Breast epithelium (tissue), 4 donors: ENCODE data around the gene KRT26. TPM values are rescaled to one million over a fixed set of nuclear protein-coding genes. Genes with fewer than 3 reads are reported as not detected.
"Not testable (repeated sequence)": the region's sequence is repeated elsewhere in the genome, so short reads cannot be mapped to it uniquely, and the experiment has no call there.

Source experiments
- DNase-seq, 2 donors: peaks; one replicate each; pipeline ENCODE4 v3.0.0-alpha.2; 2019; ENCODE audit warnings: low spot score in 2 of 2
- H3K27ac ChIP-seq, 2 donors: fragments of 200-600 bp; sonication (generic) in 1 of 2; one replicate each; pipeline ENCODE4 v1.5.1; 2016 to 2019; ENCODE audit warnings: mild to moderate bottlenecking in 1 of 2
- H3K27me3 ChIP-seq, 2 donors: fragments of 200-600 bp; sonication (generic) in 1 of 2; one replicate each; pipeline versions ENCODE4 v1.5.1 to v1.6.0; 2017 to 2019; ENCODE audit warnings: control low read depth in 1 of 2, mild to moderate bottlenecking in 1 of 2
- H3K36me3 ChIP-seq: fragments of 200-600 bp; one replicate; pipeline ENCODE4 v1.5.1; 2019
- H3K4me1 ChIP-seq, 2 donors: fragments of 200-600 bp; sonication (generic); one replicate each; pipeline ENCODE4 v1.5.1; 2016 to 2019; ENCODE audit warnings: control low read depth in 1 of 2
- H3K4me3 ChIP-seq, 3 donors: fragments of 200-600 bp; sonication (generic); 1 replicate in 2 of 3; 2 replicates in 1 of 3; pipeline ENCODE4 v1.5.1; 2016 to 2019; ENCODE audit warnings: mild to moderate bottlenecking in 3 of 3, moderate library complexity in 2 of 3
- H3K9me3 ChIP-seq, 2 donors: fragments of 200-600 bp; sonication (generic) in 1 of 2; one replicate each; pipeline ENCODE4 v1.5.1; 2016 to 2019; ENCODE audit warnings: control low read depth in 1 of 2
- POLR2A ChIP-seq: fragments of 450-650 bp; IDR thresholded peaks from one replicate; pipeline ENCODE4 v1.6.1; 2016; ENCODE audit warnings: antibody characterized with exemption, mild to moderate bottlenecking, moderate library complexity
- POLR2AphosphoS5 ChIP-seq, 3 donors: sonication (generic); formaldehyde crosslinking; IDR thresholded peaks; one replicate each; pipeline ENCODE4 v1.6.1; 2017; ENCODE audit warnings: antibody characterized with exemption in 3 of 3
- intact Hi-C: fragments of 100-400 bp; cut with DNase I; formaldehyde crosslinking; loops from one replicate; pipeline ENCODE4 v1.15.1; 2023; ENCODE audit warnings: low total_unique reads
- total RNA-seq, 3 donors: library from RNA; depleted of rRNA; stranded (reverse); fragments of >200 nt; gene quantifications; one replicate each; pipeline ENCODE4 v1.1.0, GENCODE V29; 2016
- TF ChIP-seq, protein P1 (sequence below), 3 donors: fragments of 450-650 bp; IDR thresholded peaks; one replicate each; pipeline ENCODE4 v1.5.1; 2016 to 2017; ENCODE audit warnings: antibody characterized with exemption in 3 of 3, mild to moderate bottlenecking in 3 of 3, moderate library complexity in 3 of 3

The KRT26 gene
- total RNA-seq, 3 donors from 2014 or later, result not detected

DNA sequence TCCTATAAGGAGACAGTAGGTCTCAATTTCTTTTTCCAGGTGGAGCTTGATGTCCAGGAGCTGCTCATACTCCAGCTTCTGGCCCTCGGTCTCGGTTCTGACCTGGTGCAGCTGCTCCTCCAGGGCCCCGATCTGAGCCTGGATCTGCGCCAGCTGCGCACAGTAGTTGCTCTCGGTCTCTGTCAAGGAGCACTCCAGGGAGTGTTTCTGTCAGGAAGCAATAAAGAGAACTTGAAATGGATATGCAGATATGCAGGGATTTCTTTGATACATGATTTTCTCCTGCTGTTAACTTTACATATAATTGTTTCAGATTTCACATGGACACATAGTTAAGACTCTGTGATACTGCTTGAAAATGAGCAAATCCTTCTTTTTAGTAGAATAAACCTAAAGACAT is 21.6 kb downstream of the KRT26 start:
- Histone ChIP-seq H3K36me3 (no peaks in the 10 kb centered on the region), H3K9me3 (no peaks in the 10 kb centered on the region), H3K27me3 (peaks cover 0 to 7% of the 10 kb centered on the region in 2 donors), H3K4me3 (no peak overlapping the region), H3K27ac (no peak overlapping the region), H3K4me1 (no peaks in the 10 kb centered on the region)
- intact Hi-C loops, result no loop called here
- TF ChIP-seq, protein P1, sequence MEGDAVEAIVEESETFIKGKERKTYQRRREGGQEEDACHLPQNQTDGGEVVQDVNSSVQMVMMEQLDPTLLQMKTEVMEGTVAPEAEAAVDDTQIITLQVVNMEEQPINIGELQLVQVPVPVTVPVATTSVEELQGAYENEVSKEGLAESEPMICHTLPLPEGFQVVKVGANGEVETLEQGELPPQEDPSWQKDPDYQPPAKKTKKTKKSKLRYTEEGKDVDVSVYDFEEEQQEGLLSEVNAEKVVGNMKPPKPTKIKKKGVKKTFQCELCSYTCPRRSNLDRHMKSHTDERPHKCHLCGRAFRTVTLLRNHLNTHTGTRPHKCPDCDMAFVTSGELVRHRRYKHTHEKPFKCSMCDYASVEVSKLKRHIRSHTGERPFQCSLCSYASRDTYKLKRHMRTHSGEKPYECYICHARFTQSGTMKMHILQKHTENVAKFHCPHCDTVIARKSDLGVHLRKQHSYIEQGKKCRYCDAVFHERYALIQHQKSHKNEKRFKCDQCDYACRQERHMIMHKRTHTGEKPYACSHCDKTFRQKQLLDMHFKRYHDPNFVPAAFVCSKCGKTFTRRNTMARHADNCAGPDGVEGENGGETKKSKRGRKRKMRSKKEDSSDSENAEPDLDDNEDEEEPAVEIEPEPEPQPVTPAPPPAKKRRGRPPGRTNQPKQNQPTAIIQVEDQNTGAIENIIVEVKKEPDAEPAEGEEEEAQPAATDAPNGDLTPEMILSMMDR (IDR thresholded peaks at IDR 0.05), result no peak
- TF ChIP-seq POLR2A, result no peak
- no peak for TF ChIP-seq POLR2AphosphoS5 (IDR thresholded peaks at IDR 0.05)
- no peak for DNase-seq

DNA sequence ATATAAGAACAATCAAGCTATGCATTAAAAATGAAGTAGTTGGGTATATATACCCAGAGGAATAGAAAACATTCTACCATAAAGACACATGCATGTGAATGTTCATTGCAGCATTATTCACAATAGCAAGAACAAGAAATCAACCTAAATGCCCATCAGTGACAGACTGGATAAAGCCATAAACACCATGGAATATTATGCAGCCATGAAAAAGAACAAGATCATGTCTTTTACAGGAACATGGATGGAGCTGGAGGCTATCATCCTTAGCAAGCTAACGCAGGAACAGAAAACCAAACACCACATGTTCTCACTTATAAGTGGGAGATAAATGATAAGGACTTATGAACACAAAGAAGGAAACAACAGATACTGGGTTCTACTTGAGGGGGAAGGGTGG is 23.3 kb downstream of the KRT26 start:
- H3K4me1 ChIP-seq, H3K27ac ChIP-seq, intact Hi-C loops, H3K9me3 ChIP-seq, H3K4me3 ChIP-seq, H3K36me3 ChIP-seq, H3K27me3 ChIP-seq, DNase-seq: not testable (repeated sequence)

DNA sequence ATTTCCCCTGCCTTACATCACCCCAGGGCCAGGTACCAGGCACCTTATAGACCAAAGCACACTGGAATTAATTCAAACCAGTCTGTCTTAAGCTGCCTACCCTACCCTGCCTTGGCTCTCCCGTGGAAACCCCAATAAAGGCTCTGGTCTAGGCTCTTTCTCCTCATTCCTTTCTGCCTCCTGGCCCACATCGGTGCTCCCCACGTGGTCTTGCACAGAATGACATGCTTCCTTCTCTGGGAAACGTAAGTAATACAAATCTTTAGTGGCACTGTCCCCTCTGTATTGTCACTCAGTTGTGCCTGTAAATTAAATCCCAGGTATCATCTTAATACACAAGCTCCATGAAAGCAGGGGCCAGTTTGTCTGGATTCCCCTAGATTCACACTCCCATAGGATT is 33.4 kb downstream of the KRT26 start:
- Histone ChIP-seq H3K4me1 (no peaks in the 10 kb centered on the region), H3K9me3 (peaks cover 0 to 10% of the 10 kb centered on the region in 2 donors), H3K36me3 (no peaks in the 10 kb centered on the region), H3K27me3 (no peaks in the 10 kb centered on the region), H3K27ac (no peak overlapping the region), H3K4me3 (no peak overlapping the region)
- intact Hi-C loops, result no loop called here
- DNase-seq, result no peak
- TF ChIP-seq POLR2AphosphoS5 (IDR thresholded peaks at IDR 0.05) (no peak), POLR2A (no peak)
- TF ChIP-seq, protein P1 (IDR thresholded peaks at IDR 0.05), result no peak

DNA sequence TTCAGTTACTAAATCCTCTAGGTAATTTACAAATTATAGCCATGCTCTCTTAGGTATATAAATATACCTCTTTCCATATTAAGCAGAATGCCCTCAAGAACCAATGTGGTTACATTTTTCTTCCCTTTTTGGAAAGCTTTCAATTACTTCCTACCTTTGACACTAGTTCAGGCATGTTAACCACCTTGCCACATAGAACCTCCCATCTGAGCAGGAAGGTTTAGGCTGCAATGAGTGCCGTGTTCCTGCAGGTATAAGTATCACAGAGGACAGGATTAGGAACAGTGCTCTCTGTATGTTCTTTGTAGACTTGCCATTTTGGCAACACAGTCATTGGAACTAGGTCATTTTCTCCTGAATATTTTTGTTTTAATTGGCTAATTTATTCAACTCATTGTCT is 37.0 kb downstream of the KRT26 start:
- Histone ChIP-seq H3K9me3 (no peaks in the 10 kb centered on the region), H3K27ac (no peak overlapping the region), H3K4me1 (no peaks in the 10 kb centered on the region), H3K27me3 (no peaks in the 10 kb centered on the region), H3K36me3 (no peaks in the 10 kb centered on the region), H3K4me3 (no peak overlapping the region)
- no peak for DNase-seq
- TF ChIP-seq POLR2A (no peak), POLR2AphosphoS5 (IDR thresholded peaks at IDR 0.05) (no peak)
- TF ChIP-seq, protein P1 (IDR thresholded peaks at IDR 0.05), result no peak
- intact Hi-C loops, result no loop called here

DNA sequence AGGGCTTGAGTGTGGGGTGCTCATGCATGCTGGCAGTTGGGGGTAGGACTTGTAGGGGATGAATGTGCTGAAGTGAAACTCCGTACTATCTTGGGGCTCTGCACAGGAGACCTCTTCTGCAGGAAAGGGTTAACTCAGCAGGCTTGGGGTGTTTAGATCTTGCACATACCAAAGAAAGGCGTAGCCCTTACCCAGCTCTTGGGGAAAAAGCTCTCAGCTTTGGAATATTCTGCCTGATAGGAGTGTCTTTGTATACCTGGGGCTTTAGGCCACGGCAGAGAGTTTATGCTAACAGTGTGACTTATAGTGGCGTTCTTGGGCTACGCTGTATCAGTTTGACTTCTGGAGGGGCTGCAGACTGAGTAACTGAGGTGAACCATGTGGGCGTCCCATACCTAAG is 38.0 kb downstream of the KRT26 start:
- TF ChIP-seq, protein P1 (IDR thresholded peaks at IDR 0.05), result no peak
- no peak for TF ChIP-seq POLR2AphosphoS5 (IDR thresholded peaks at IDR 0.05)
- TF ChIP-seq POLR2A, result no peak
- no peaks in the 10 kb centered on the region for H3K36me3 ChIP-seq
- no peak overlapping the region for H3K4me3 ChIP-seq
- no peak overlapping the region for H3K27ac ChIP-seq
- H3K27me3 ChIP-seq, result no peaks in the 10 kb centered on the region
- intact Hi-C loops, result no loop called here
- H3K9me3 ChIP-seq, result no peaks in the 10 kb centered on the region
- H3K4me1 ChIP-seq, result no peaks in the 10 kb centered on the region
- no peak for DNase-seq

DNA sequence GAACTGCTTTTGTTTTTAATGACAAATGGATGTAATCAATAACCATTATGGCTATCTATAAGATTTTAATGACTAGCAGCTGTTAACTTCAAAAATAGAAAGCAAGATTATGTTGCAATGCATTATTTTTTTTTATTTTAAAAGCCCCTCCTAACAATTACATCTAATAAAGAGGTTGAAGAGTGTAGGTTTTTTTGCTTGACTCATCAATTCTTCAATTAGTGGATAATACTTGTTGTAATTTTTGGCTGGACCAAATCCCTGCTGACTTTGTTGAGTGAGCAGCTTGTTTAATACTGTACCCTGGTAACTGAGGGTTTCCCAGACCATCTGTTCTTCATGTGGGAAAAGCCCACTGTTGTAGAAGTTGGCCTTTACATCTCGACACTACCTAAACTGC is 41.0 kb downstream of the KRT26 start:
- no peak for TF ChIP-seq POLR2A
- TF ChIP-seq, protein P1 (IDR thresholded peaks at IDR 0.05), result no peak
- TF ChIP-seq POLR2AphosphoS5 (IDR thresholded peaks at IDR 0.05), result no peak
- Histone ChIP-seq H3K9me3 (no peaks in the 10 kb centered on the region), H3K4me1 (no peaks in the 10 kb centered on the region), H3K27me3 (no peaks in the 10 kb centered on the region), H3K27ac (no peak overlapping the region), H3K4me3 (no peak overlapping the region), H3K36me3 (no peaks in the 10 kb centered on the region)
- DNase-seq, result no peak
- intact Hi-C loops, result no loop called here
